ENCODE results near the gene GAA.

GAA gene

DNA sequence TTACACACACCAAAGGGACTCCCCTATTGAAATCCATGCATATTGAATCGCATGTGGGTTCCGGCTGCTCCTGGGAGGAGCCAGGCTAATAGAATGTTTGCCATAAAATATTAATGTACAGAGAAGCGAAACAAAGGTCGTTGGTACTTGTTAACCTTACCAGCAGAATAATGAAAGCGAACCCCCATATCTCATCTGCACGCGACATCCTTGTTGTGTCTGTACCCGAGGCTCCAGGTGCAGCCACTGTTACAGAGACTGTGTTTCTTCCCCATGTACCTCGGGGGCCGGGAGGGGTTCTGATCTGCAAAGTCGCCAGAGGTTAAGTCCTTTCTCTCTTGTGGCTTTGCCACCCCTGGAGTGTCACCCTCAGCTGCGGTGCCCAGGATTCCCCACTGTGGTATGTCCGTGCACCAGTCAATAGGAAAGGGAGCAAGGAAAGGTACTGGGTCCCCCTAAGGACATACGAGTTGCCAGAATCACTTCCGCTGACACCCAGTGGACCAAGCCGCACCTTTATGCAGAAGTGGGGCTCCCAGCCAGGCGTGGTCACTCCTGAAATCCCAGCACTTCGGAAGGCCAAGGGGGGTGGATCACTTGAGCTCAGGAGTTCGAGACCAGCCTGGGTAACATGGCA, 2.2 kb downstream of the GAA start:
- no peak for DNase-seq (ENCODE audit: low read depth in 2 of 2)

DNA sequence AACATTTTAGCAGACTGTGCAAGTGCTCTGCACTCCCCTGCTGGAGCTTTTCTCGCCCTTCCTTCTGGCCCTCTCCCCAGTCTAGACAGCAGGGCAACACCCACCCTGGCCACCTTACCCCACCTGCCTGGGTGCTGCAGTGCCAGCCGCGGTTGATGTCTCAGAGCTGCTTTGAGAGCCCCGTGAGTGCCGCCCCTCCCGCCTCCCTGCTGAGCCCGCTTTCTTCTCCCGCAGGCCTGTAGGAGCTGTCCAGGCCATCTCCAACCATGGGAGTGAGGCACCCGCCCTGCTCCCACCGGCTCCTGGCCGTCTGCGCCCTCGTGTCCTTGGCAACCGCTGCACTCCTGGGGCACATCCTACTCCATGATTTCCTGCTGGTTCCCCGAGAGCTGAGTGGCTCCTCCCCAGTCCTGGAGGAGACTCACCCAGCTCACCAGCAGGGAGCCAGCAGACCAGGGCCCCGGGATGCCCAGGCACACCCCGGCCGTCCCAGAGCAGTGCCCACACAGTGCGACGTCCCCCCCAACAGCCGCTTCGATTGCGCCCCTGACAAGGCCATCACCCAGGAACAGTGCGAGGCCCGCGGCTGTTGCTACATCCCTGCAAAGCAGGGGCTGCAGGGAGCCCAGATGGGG, 3.1 kb downstream of the GAA start:
- no peak for DNase-seq (ENCODE audit: low read depth in 2 of 2)

DNA sequence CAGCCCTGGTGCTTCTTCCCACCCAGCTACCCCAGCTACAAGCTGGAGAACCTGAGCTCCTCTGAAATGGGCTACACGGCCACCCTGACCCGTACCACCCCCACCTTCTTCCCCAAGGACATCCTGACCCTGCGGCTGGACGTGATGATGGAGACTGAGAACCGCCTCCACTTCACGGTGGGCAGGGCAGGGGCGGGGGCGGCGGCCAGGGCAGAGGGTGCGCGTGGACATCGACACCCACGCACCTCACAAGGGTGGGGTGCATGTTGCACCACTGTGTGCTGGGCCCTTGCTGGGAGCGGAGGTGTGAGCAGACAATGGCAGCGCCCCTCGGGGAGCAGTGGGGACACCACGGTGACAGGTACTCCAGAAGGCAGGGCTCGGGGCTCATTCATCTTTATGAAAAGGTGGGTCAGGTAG, 3.6 kb downstream of the GAA start:
- DNase-seq (ENCODE audit: low read depth in 2 of 2) = no peak

DNA sequence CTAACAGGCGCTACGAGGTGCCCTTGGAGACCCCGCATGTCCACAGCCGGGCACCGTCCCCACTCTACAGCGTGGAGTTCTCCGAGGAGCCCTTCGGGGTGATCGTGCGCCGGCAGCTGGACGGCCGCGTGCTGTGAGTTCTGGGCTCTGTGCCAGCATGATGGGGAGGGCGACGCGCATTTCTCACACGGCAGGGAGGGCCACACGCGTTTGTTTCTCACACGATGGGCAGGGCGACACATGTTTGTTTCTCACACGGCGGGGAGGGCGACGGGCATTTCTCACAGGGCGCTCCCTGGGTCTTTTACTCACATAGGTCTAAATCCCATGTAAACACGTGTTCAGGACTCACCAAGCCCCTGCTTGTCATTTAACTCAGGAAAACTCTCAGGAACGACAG, 4.4 kb downstream of the GAA start:
- DNase-seq (ENCODE audit: low read depth in 2 of 2) = no peak

DNA sequence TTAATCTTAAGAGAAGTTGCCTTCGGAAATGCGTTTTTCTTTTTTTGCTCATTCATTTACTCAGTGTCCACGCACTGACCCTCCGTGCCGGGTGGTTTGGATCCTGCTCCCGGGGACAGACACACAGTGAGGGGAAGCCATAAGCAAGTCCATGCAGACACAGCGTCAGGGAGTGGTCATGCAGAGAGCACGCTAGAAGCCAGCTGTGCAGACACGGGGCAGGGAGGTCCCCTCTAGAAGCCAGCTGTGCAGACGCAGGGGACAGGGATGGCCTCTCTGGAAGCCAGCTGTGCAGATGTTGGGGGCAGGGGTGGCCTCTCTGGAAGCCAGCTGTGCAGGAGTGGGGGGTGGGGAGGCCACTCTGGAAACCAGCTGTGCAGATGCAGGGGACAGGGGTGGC, 4.8 kb downstream of the GAA start:
- DNase-seq (ENCODE audit: low read depth in 2 of 2) = no peak

DNA sequence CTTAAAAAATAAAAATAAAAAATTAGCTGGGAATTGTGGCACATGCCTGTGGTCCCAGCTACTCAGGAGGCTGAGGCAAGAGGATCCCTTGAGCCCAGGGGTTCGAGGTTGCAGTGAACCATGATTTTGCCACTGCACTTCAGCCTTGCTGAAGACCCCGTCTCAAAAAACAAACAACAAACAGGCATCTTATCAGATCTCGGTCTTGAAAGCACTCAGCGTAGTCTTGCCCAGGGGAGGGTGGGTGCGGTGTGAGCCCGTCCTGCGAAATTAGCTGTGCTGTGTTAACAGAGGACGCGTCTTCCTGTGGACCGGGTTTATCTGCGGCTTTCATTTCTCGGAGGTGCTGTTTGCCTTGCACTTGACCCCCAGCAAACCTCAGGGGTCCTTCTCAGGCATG, 5.4 kb downstream of the GAA start:
- DNase-seq (ENCODE audit: low read depth in 2 of 2) = no peak

DNA sequence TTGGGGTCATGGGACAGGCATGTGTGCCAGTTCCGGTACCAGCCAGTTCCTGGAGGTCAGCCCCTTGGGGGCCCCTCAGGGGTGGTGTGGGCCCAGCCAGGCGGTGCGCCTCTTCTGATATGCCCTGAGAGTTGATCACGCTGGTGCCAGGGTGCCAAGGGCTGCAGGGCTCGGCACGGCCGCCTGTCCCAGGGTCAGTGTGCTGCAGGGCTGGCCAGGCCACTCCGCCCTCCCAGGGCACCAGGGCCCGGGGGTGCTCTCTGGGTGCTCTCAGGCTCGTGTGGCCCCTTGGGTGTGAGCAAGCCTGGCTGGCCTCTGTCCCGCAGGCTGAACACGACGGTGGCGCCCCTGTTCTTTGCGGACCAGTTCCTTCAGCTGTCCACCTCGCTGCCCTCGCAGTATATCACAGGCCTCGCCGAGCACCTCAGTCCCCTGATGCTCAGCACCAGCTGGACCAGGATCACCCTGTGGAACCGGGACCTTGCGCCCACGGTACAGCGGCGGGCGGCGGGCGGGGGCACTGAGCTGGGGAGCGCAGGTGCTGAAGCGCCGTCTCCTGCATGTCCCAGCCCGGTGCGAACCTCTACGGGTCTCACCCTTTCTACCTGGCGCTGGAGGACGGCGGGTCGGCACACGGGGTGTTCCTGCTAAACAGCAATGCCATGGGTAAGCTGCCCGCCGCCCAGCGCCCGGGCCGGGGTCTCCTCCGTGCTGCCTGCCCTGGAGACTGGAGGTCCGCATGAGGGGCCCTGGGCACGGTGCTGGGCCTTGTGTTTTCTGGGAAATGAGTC, 6.0 kb downstream of the GAA start:
- DNase-seq (ENCODE audit: low read depth in 2 of 2) = no peak

DNA sequence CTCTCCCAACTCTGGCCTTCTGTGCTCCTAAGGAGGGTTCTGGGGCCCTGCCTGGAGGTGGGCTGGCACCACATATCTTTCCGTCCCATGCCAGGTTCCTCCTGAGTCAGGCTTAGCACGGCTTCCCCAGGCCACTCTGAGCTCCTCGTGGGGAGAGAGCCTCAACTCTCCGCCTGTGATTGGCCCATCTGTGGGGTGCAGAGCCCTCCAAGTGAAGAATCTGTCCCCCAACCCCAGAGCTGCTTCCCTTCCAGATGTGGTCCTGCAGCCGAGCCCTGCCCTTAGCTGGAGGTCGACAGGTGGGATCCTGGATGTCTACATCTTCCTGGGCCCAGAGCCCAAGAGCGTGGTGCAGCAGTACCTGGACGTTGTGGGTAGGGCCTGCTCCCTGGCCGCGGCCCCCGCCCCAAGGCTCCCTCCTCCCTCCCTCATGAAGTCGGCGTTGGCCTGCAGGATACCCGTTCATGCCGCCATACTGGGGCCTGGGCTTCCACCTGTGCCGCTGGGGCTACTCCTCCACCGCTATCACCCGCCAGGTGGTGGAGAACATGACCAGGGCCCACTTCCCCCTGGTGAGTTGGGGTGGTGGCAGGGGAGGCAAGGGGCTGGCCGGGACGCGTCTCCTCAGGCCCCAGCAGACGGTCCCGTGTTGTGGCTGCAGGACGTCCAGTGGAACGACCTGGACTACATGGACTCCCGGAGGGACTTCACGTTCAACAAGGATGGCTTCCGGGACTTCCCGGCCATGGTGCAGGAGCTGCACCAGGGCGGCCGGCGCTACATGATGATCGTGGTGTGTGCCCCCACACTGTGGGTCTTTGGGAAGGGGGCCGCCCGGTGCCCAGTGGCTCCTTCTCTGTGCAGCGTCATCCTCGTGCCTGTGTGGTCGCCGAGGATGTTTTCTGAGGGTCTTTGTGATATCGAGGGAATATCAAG, 6.9 kb downstream of the GAA start:
- no peak for DNase-seq (ENCODE audit: low read depth in 2 of 2)

DNA sequence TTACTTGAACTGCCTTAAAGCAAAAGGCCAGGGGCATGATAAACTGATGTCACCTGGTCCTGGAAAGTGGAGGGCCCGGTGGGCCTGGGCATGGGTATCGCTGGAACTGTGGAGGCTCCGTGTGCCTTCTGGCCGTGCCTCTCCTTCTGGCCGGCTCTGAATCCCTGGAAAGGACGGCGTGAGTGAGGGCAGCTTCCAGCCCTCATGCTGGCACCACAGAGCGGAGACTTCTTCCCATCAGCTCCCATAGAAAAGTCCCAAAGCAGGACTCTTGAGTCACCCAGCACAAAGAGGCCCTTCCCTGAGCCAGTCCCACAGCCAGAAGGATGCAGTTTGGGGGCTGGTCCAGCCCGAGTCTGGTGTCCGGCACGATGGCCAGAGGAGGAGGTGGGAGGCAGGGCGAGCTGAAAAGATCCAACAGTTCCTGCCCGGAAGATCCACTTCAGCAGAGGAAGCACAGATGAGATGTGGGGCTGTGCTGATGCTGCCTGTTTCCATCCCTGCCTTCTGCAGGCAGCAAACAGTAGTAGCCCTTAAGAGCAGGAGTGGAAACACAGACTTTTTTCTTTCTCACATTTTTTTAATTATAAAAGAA, 7.8 kb downstream of the GAA start:
- no peak for DNase-seq (ENCODE audit: low read depth in 2 of 2)

DNA sequence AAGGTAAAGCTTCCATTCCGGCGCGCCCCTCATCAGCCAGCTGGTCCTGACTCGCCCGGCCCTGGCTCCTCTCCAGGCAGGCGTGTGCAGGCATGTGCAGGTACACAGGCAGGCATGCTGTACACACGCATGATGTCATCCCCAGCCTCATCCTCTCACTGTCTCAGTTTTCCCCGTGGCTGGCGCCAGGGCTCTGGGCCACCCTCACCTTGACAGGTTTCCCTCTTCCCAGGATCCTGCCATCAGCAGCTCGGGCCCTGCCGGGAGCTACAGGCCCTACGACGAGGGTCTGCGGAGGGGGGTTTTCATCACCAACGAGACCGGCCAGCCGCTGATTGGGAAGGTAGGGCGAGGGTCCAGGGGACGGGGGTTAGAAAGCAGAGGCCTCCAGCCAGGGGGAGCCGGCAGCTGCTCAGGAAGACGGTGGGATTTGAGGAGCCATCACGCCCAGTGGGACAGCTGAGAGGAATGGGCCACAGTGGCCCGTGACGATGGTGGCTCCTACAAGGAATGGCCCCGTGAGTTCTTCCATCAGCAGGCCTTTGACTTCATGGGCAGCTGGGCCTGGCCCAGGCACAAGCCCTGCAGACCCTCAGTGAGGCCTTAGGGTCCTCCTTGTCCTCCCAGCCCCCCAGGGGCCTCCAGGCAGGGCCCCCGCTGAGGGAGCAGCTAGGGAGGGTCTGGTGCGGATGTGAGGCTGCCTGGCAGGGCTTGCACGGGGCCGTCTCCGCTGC, 8.5 kb downstream of the GAA start:
- no peak for DNase-seq (ENCODE audit: low read depth in 2 of 2)

DNA sequence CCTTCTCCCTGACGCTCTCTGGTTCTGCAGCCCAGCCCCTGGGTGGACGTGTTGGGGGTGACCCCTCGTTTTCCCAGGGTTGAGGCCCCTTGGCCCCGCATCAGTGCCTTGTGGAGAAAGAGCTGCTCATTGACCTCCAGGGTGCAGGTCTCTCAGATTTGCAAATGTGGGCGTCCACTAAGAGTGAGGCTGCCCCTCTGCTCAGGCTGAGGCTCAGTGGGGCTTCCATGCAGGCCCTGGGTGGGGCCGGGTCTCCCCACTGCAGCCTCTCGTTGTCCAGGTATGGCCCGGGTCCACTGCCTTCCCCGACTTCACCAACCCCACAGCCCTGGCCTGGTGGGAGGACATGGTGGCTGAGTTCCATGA, 9.0 kb downstream of the GAA start:
- no peak for DNase-seq (ENCODE audit: low read depth in 2 of 2)

DNA sequence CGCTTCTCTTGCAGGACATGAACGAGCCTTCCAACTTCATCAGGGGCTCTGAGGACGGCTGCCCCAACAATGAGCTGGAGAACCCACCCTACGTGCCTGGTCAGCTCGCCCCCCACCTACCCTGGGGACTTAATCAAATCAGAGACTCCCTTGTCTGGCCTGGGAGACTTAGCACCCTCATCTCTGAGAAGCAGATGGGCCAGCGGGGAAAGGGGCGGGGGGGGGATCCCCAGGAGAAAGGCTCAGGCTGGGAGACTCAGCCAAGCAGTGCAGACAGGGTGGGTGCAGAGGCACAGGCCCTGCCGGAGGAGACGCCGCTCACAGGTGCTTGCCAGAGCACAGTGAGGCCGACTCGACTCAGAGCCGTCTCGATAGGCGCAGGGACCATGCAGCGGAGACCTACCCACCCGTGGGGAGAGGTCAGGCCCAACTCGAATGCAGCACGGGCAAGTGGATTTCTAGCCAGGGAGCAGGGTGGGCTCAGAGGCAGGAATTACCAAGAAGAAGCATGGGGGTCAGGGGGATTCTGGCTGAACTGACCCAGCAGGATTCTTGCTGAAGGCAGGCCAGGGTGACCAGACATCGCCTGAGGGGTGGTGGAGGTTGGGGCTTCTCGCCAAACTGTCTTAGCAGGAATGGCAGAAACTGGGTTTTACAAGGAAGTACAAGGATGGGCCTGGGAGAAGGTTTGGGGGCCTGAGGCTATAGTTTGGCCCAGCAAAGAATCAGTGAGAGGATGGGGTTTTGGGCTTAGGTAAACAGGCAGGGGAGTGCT, 9.7 kb downstream of the GAA start:
- no peak for DNase-seq (ENCODE audit: low read depth in 2 of 2)

DNA sequence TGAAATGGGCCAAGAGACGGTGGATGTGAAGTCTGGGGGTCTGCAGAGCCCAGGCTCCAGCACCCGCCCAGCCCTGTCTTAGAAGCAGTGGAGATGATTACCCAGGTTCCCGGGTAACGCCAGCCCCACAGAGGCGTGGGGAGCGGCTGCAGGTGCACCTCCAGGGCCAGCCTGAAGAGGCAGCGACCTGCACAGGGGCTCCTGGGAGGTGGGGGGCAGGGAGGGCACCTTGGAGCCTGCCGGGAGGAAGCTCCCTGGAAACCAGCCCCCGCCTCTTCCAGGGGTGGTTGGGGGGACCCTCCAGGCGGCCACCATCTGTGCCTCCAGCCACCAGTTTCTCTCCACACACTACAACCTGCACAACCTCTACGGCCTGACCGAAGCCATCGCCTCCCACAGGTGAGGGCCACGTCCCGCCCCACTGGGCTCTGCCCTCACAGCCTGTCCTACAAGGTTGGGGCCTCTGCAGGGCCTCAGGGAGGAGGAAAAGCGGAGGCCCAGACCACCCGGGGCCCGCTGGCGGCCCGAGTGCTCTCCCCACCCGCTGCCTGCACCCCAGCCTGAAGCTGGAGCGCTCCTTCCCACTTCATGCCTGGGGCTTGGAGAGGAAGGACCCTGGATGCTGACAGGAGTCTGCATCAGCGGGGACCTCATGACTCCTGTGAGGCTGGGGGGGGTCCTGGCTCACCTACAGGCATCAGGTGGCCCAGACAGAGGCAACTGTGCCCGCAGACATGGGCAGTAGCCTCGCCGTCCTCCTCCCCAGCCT, 10.5 kb downstream of the GAA start:
- DNase-seq (ENCODE audit: low read depth in 2 of 2) = no peak

DNA sequence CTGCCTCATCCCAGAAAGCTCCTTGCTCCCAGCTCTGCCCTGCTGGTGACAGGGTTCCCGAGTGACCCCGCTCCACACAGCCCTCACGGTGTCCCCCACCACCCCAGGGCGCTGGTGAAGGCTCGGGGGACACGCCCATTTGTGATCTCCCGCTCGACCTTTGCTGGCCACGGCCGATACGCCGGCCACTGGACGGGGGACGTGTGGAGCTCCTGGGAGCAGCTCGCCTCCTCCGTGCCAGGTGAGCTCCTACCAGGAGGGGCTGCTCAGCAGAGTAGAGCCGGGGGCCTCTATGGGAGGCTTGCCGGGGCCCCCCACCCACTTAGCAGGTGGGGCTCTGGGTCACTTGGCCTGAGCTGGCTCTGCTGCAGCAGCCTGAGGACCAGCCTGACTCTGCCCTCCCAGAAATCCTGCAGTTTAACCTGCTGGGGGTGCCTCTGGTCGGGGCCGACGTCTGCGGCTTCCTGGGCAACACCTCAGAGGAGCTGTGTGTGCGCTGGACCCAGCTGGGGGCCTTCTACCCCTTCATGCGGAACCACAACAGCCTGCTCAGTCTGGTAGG, 11.2 kb downstream of the GAA start:
- no peak for DNase-seq (ENCODE audit: low read depth in 2 of 2)

DNA sequence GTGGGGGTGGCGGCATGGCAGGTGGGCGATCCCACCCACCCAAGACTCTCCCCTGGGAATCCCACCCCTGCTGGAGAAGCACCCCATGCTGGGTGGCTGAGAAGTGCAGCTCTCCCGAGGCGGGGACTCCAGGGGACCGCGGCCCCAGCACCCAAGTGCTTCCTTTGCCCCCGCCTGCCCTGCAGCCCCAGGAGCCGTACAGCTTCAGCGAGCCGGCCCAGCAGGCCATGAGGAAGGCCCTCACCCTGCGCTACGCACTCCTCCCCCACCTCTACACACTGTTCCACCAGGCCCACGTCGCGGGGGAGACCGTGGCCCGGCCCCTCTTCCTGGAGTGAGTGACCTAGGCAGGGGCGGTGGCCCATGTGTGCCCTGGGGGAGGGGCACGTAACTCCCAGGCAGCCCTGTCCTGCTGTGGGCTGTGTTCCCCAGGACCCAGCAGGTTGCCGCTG, 11.7 kb downstream of the GAA start:
- no peak for DNase-seq (ENCODE audit: low read depth in 2 of 2)

DNA sequence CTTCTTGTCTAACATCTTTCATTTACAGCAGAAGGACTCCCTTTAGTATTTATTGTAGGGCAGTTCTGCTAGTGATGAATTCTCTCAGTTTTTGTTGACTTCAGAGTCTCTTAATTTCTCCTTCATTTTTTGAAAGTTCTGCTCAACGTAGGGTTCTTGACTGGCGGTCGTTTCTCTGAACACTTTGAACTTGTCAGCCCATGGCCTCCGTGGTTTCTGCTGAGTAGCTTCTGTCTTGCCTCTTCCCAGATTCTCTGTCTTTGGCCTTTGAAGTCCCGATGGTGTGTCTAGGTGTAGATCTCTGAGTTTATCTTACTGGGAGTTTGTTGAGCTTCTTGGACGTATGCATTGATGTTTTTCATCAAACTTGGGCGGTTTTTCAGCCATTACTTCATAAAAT, 13.4 kb downstream of the GAA start:
- no peak for DNase-seq (ENCODE audit: low read depth in 2 of 2)

DNA sequence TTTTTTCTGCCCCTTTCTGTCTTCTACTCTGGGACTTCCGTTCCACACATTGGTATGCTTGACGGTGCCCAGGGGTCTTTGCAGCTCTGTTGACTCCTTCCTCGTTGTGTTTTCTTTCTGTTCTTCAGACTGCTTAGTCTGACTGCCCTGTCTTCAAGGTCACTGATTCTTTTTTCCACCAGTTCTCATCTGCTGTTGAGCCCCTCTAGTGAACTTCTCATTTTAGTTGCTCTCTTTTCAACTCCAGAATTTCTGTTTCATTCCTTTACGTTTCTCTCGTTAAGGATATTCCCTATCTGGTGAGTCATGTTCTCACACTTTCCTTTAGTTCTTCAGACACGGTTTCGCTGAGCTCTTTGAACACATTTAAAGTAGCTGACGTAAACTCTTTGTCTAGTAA, 13.8 kb downstream of the GAA start:
- no peak for DNase-seq (ENCODE audit: low read depth in 2 of 2)

DNA sequence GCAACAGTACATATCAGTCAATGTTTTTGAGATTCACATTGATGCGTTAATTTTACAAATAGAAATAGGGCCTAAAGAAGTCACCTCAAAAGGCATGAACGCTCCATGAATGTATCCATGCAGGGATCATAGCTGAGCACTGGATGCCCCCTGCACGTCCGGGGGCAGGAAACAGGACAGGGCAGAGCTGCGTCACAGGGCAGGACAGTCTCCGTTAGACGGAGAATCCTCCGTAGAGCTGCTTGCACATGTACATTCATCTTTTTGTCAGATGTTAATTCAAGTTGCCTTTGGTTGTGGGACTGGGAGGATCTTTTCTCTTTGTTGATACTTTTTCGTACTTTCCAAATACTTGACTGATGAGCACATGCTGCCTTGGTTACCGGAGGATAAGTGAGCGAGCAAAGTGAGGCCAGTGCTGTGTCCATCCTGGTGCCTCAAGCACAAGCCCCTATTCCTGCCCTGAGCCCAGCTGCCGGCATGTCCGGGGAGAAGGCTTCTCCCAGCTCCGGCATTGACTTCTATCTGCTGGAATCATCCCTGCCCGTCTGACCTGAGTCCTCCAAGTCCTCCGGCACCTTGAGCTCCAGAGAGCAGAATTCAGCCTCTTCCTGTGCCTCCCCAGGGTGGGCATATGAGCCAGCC, 15.0 kb downstream of the GAA start:
- DNase-seq (ENCODE audit: low read depth in 2 of 2) = no peak
